Natural killer cell (primary cell): Measurements from ENCODE around the gene GNG8. TPM values are rescaled to one million over a fixed set of nuclear protein-coding genes. Genes with fewer than 3 reads are reported as not detected.

Source experiments
- ATAC-seq, 3 donors: fragments of 150-1000 bp in 2 of 3; fragments of 200-7000 bp in 1 of 3; cut with Tn5 transposase; 1 replicate in 1 of 3; 2 replicates in 2 of 3; pipeline ENCODE4 v1.10.0; 2021; ENCODE audit warnings: mild to moderate bottlenecking in 2 of 3, moderate library complexity in 2 of 3
- DNase-seq, 2 donors: peaks; one replicate each; pipeline versions ENCODE4 v3.0.0 to v3.0.0-alpha.2; 2013 to 2021; ENCODE audit warnings: mixed read lengths in 1 of 2
- H3K27ac ChIP-seq: one replicate; pipeline ENCODE4 v1.5.1; 2013; ENCODE audit warnings: mild to moderate bottlenecking, low read length
- H3K27me3 ChIP-seq: one replicate; pipeline ENCODE4 v1.6.1; 2013; ENCODE audit warnings: low read length; ENCODE audit not compliant: control insufficient read depth, insufficient read depth
- H3K36me3 ChIP-seq: one replicate; pipeline ENCODE4 v1.6.1; 2013; ENCODE audit warnings: low read length; ENCODE audit not compliant: control insufficient read depth, insufficient read depth
- H3K4me1 ChIP-seq: one replicate; pipeline ENCODE4 v1.6.1; 2013; ENCODE audit warnings: low read length; ENCODE audit not compliant: control insufficient read depth, insufficient read depth
- H3K4me3 ChIP-seq: one replicate; pipeline ENCODE4 v1.5.1; 2013; ENCODE audit warnings: low read length
- H3K9me3 ChIP-seq: one replicate; pipeline ENCODE4 v1.6.1; 2013; ENCODE audit warnings: low read length; ENCODE audit not compliant: control insufficient read depth, insufficient read depth
- H3K27ac Mint-ChIP-seq, 2 donors: one replicate each; pipeline ENCODE4 v1.8.0; 2022; ENCODE audit warnings: mild to moderate bottlenecking in 2 of 2, mixed read lengths in 2 of 2, moderate library complexity in 1 of 2
- H3K27me3 Mint-ChIP-seq, 2 donors: one replicate each; pipeline ENCODE4 v1.8.0; 2022; ENCODE audit warnings: low read depth in 2 of 2, mixed read lengths in 2 of 2
- H3K36me3 Mint-ChIP-seq: one replicate; pipeline ENCODE4 v1.8.0; 2022; ENCODE audit warnings: mixed read lengths
- H3K4me1 Mint-ChIP-seq, 2 donors: one replicate each; pipeline ENCODE4 v1.8.0; 2022; ENCODE audit warnings: mixed read lengths in 2 of 2
- H3K4me3 Mint-ChIP-seq: one replicate; pipeline ENCODE4 v1.8.0; 2022; ENCODE audit warnings: mild to moderate bottlenecking, moderate library complexity, mixed read lengths
- H3K9me3 Mint-ChIP-seq, 2 donors: one replicate each; pipeline ENCODE4 v1.8.0; 2022; ENCODE audit warnings: mixed read lengths in 2 of 2
- CTCF ChIP-seq: fragments of 200-600 bp; IDR thresholded peaks from one replicate; pipeline ENCODE4 v1.8.0; 2022; ENCODE audit warnings: antibody characterized with exemption
- WGBS: methylation state at CpG from one replicate; pipeline ENCODE4 v1.1.7; 2013; ENCODE audit warnings: missing lambda C conversion rate; ENCODE audit not compliant: insufficient coverage; 5-methylcytosine and 5-hydroxymethylcytosine counted together
- intact Hi-C: fragments of 100-400 bp; cut with micrococcal nuclease; formaldehyde crosslinking; loops from one replicate; pipeline ENCODE4 v1.14.2; 2022
- total RNA-seq, 4 donors: library from RNA; stranded (reverse); fragments of 120-200 nt in 1 of 4; gene quantifications; one replicate each; pipeline versions ENCODE4 v1.2.3 to v1.2.4, GENCODE V29; 2013 to 2022

Gene GNG8
- total RNA-seq, 3 donors from 2014 or later (not counting 1 experiment from before 2014, with no cell fraction given), result not detected

- 96% methylated on average over 22 of the region's 22 CpGs for WGBS
- peaks cover 7 to 10% of the 10 kb centered on the region in 2 donors for H3K27me3 Mint-ChIP-seq
- peaks cover 32 to 33% of the 10 kb centered on the region in 2 donors for H3K4me1 Mint-ChIP-seq
- no peak for TF ChIP-seq CTCF
- no peaks in the 10 kb centered on the region for H3K27me3 ChIP-seq
- H3K36me3 ChIP-seq, result peaks cover 14% of the 10 kb centered on the region
- H3K27ac ChIP-seq, result no peak overlapping the region
- no peaks in the 10 kb centered on the region for H3K9me3 Mint-ChIP-seq
- no peak overlapping the region for H3K4me3 ChIP-seq
- H3K27ac Mint-ChIP-seq, result no peak overlapping the region
- peaks cover 47% of the 10 kb centered on the region for H3K4me1 ChIP-seq
- H3K9me3 ChIP-seq, result no peaks in the 10 kb centered on the region
- intact Hi-C loops, result no loop called here
- DNase-seq (no peak), ATAC-seq (no peak)
- H3K4me3 Mint-ChIP-seq, result no peak overlapping the region
- H3K36me3 Mint-ChIP-seq, result peaks cover 8% of the 10 kb centered on the region
Measured at GRCh38 chr19:46613525-46613924, 22.5 kb downstream of the GNG8 start.

- H3K4me3 ChIP-seq, result no peak overlapping the region
- H3K4me3 Mint-ChIP-seq, result no peak overlapping the region
- WGBS, result 39% methylated on average over 6 of the region's 6 CpGs
Measured at GRCh38 chr19:46611776-46612175, 24.2 kb downstream of the GNG8 start.

GRCh38 chr19:46610851-46611770 lies 24.9 kb downstream of the GNG8 start:
- peak overlapping the region; percentile 61 to 78 for H3K27ac Mint-ChIP-seq
- Histone ChIP-seq H3K4me3 (no peak overlapping the region), H3K4me1 (peaks cover 30% of the 10 kb centered on the region), H3K36me3 (peaks cover 36% of the 10 kb centered on the region), H3K27me3 (no peaks in the 10 kb centered on the region), H3K9me3 (no peaks in the 10 kb centered on the region), H3K27ac (peak overlapping the region; percentile 61)
- ATAC-seq, result peak in 2 of 3 donors; percentile 10 to 25
- H3K27me3 Mint-ChIP-seq, result peaks cover 0 to 6% of the 10 kb centered on the region in 2 donors
- peak in 1 of 2 donors; percentile 74 for DNase-seq
- H3K4me1 Mint-ChIP-seq, result peaks cover 32 to 36% of the 10 kb centered on the region in 2 donors
- intact Hi-C loops, result no loop called here
- H3K9me3 Mint-ChIP-seq, result no peaks in the 10 kb centered on the region
- H3K4me3 Mint-ChIP-seq, result peak overlapping the region; percentile 17
- H3K36me3 Mint-ChIP-seq, result peaks cover 20% of the 10 kb centered on the region
- no peak for TF ChIP-seq CTCF
- WGBS, result 65% methylated on average over 13 of the region's 17 CpGs

More at GRCh38 chr19:46611776-46612175, 24.2 kb downstream of the GNG8 start:
- Mint-ChIP-seq H3K27ac (peak overlapping the region; percentile 61 to 78), H3K4me1 (peaks cover 31 to 34% of the 10 kb centered on the region in 2 donors), H3K36me3 (peaks cover 14% of the 10 kb centered on the region), H3K27me3 (peaks cover 4 to 9% of the 10 kb centered on the region in 2 donors), H3K9me3 (no peaks in the 10 kb centered on the region)
- Histone ChIP-seq H3K27ac (peak overlapping the region; percentile 61), H3K27me3 (no peaks in the 10 kb centered on the region), H3K36me3 (peaks cover 30% of the 10 kb centered on the region), H3K9me3 (no peaks in the 10 kb centered on the region), H3K4me1 (peaks cover 35% of the 10 kb centered on the region)
- intact Hi-C loops, result no loop called here
- DNase-seq, result peak in 1 of 2 donors; percentile 40
- no peak for ATAC-seq
- TF ChIP-seq CTCF, result no peak
